ENCODE measurements around the gene ZNF593. TPM values are rescaled to one million over a fixed set of nuclear protein-coding genes. Genes with fewer than 3 reads are reported as not detected.

The ZNF593 gene
- 41.9 and 54.0 TPM in 2 replicates for total RNA-seq

DNA sequence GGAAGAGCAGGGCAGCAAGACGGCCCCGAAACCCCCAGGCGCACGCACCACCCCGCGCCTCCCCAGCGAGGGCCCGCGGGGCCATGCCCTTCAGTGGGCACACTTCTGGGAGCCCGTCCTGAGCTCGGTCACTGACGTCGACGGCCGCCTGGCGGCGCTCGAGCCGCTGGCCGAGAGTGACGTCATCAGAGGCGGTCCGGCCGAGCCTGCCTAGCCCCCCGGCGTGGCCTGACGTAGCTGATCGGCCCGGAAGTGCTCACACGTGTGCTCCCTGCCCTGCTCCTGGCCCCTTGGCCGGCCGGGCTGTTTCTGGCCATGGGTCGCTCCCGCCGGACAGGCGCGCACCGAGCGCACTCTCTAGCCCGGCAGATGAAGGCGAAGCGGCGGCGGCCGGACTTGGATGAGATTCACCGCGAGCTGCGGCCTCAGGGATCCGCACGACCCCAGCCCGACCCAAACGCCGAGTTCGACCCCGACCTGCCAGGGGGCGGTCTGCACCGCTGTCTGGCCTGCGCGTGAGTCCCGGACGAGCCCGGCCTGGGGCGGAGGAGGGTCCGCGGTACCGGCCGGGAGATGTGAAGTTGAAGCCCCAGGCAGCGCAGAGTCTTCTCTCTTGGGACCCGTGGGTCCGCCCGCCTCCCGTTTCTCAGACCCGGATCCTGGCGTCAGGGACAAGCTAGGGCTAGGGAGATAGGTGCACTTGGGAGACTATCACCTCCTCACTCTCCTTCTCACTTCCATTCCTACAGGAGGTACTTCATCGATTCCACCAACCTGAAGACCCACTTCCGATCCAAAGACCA, at the start of gene ZNF593:
TSS of gene ZNF593 (plus strand) at position 240 of the 803 bp plus-strand sequence. CDS start at position 316, 76 bp downstream.

DNA sequence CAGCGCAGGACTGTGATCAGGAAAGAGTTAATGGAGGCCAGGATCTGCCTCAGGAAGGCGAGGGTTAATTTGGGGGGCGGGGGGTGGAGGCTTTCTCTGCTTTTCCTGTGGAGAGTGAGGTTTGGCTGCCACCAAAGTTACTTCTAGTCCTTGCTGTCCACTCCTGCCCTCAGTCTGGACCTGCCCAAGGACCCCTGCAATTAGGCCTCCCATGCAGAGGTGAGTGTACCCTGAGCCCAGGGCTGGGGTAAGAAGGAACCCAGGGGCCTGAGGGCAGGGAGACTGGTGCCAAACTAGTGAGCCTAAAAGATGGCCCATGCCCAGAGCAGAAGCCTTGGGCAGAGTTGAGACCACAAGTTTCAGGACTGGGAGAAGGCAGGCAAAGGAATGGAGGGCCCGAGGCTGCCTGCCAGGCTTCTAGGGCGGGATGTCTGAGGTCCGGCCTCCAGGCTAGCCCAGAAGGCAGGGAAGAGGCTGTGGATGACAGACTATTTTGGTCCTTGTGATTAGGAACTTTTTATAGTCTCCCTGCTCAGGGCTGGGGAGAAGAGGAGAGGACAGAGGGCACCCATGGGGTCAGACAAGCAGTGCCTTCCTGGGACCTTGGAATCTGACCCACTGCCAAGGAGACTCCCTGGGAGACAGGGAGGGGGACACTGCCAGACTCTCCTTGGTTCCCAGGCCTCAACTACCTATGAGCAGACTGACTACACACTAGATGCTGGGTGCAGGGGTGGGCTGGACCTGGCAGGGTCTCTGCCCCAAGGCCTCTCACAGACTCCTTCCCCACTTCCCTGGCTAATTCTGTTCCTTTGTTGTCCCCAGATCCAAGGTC, 10.6 kb upstream of the ZNF593 start, which contains the start of gene FAM110D:
TSS of gene FAM110D (plus strand) at position 172 of the 835 bp plus-strand sequence. CDS start 2,213 bp downstream, outside the sequence.

DNA sequence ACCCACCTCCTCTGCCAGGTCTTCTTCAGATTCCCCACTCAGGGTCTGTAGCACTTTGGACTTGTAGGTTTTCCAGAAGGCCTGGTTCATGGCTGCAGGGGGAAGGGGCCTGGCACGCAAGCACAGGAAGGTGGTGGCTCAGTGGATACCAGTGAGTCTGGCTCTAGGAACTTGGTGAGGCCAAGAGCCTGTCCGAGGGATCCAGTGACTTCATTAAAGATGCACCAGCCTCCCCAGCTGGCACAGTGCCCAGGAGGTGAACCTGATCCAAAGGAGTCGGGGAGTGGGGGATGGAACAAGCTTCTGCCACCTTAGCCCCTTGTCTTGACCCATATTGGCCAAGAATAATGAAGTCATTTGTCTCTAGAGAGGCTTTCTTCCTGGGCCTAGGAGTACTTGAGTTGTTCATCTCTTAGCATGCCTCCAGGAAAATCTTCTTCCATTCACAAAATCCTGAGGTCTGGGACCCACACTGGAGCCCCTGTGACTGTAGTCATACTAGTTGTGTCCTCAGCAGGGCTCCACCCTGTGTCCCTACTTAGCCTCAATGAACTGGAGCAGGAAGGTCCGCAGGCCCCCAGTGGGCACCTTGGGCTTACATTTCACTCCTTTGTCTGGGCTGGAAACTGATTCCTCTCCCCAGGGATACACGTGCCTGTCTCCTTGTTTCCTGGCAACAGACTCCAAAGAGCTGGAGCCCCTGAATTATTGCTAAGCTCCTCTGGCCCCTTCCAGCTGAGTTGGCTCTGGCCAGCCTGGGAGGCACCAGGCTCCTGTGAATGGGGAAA, 1.1 kb upstream of the ZNF593 start, which contains the start of gene C1orf232:
TSS of gene C1orf232 (minus strand) at position 554 of the 788 bp plus-strand sequence. CDS start at position 90, 464 bp downstream.

DNA sequence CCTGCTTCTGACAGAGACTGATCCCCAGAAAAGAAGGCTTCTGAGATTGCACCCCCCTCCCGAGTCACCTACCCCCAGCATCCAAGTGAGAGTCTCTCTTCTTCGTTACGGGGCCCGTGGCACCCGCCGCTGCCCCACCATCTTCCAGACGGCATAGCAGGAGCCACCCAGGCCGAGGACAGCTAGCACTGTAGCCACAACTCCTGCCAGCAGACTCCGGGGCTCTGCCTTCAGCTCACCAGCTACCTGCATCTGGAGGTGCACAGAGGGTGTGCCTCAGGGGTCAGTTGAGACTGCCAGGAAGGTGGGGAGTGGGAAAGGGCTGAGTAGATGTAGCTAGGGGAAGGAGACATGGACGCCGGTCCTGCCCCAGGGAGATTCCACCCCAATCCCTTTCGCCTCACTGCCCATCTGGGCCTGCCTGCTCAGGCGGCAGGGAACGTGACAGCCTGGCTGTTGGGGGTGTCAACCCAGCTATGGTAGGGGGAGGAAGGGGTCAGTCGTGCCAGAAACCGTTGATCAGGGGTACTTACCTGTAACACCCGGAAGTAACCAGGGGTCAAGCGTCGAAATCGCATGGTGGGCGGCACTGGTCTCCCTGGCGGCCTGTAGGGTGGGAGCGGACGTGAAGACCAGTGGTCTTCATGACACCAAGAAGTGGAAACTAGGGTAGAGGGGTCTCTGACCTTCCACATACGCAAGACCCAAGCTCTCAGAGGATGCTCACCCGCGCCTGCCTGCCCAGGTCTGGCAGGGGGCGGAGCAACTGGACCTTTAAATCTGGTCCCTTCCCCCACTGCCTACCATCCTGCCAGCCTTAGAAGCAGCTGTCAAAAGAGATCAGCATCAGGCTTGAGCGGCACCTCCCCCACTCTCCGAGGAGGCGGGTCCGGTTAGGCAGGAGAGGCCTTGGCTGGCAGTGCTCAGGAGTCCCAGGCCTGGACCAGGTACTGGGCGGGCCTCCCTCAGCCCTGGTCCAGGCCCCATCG, 1.7 kb downstream of the ZNF593 start, which contains the start of gene ZNF593OS:
TSS of gene ZNF593OS (minus strand) at position 749 of the 989 bp plus-strand sequence. CDS start at position 578, 171 bp downstream.

DNA sequence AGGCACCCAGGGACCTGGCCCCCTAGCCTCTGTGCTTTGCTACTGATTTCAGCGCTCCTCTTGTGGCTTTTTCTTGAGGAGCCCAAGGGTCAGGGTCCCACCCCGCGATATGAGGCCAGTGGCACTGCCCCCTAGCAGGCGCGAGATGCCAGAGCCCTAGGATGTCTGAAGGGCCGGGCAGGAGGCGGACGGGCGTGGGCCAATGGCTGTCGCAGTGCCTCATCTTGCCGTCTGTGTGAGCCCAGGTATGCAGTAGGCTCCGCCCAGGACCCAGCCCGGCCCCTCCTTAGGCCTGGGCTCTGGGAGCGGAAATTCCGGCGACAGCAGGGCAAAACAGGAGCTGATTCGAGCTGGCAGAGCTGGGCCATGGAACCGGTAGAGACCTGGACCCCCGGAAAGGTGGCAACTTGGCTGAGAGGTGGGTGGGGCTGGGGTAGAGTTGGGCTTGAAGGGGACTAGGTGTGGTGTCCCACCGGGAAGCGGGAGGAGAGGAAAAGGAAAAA, 7.5 kb downstream of the ZNF593 start, which contains the start of gene CNKSR1:
TSS of gene CNKSR1 (plus strand) at position 310 of the 503 bp plus-strand sequence. CDS start at position 367, 57 bp downstream.

DNA sequence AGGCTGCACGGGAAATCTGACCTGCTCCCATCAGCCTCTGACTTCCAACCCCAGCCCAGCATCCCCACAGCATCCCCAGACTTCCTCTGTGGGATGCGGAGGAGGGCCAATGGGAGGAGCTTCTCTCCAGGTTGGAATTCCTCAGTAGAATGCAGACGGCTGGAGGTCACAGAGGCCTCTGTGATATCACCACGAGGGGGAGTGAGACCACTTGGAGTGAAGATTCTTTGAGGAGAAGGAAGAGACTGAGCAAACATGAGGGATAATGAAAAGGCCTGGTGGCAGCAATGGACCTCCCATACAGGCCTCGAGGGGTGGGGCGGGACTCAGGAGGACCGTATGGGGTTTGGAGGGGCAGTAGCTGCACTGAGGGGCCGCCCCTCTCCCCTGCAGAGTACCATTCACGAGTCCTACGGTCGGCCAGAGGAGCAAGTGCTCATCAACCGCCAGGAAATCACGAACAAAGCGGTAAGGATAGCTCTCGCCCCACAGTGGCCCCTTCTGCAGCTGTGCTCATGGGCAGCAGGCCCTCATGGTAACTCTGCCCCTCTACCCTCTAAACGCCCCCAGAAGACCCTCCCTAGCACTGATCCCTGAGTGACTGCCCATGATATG, 20.8 kb downstream of the ZNF593 start, which contains the start of gene CATSPER4:
TSS of gene CATSPER4 (plus strand) at position 230 of the 615 bp plus-strand sequence. CDS start at position 256, 26 bp downstream.

Other genes with a start within 250 kb of the ZNF593 start
- 12.0 and 12.6 TPM in 2 replicates for gene PAFAH2, start 171.8 kb upstream of the ZNF593 start, total RNA-seq
- gene EXTL1, start 148.1 kb upstream of the ZNF593 start, total RNA-seq: not detected in 2 replicates
- not detected in 2 replicates for gene SLC30A2, start 123.8 kb upstream of the ZNF593 start, total RNA-seq
- gene TRIM63, start 102.3 kb upstream of the ZNF593 start, total RNA-seq: not detected in 2 replicates
- gene PDIK1L, start 58.1 kb upstream of the ZNF593 start, total RNA-seq: 4.2 and 4.4 TPM in 2 replicates
- gene FAM110D, start 10.8 kb upstream of the ZNF593 start, total RNA-seq: not detected in 2 replicates
- not detected in 2 replicates for gene C1orf232, start 945 bp upstream of the ZNF593 start, total RNA-seq
- gene ZNF593OS, start 1.9 kb downstream of the ZNF593 start, total RNA-seq: not detected in 2 replicates
- 16.8 and 31.6 TPM in 2 replicates for gene CNKSR1, start 7.6 kb downstream of the ZNF593 start, total RNA-seq
- not detected in 2 replicates for gene CATSPER4, start 20.7 kb downstream of the ZNF593 start, total RNA-seq
- gene CEP85, start 64.3 kb downstream of the ZNF593 start, total RNA-seq: 8.2 and 13.9 TPM in 2 replicates
- gene SH3BGRL3, start 110.2 kb downstream of the ZNF593 start, total RNA-seq: 292 and 328 TPM in 2 replicates
- gene UBXN11, start 136.7 kb downstream of the ZNF593 start, total RNA-seq: 0.93 and 4.8 TPM in 2 replicates
- gene CD52, start 148.1 kb downstream of the ZNF593 start, total RNA-seq: not detected in 2 replicates
- gene CRYBG2, start 184.2 kb downstream of the ZNF593 start, total RNA-seq: 72.4 and 99.7 TPM in 2 replicates
- not detected in 2 replicates for gene ZNF683, start 202.8 kb downstream of the ZNF593 start, total RNA-seq
- not detected in 2 replicates for gene LIN28A, start 240.9 kb downstream of the ZNF593 start, total RNA-seq

Data from airway epithelial cell (primary cell).